Endothelial cell (in vitro differentiated cells): ENCODE measurements around the gene RGS16. TPM values are rescaled to one million over a fixed set of nuclear protein-coding genes. Genes with fewer than 3 reads are reported as not detected.

Experiments
- DNase-seq: peaks from one replicate; pipeline ENCODE4 v3.0.0; 2021; ENCODE audit warnings: low spot score
- H3K27ac Mint-ChIP-seq: one replicate; pipeline ENCODE4 v1.8.0; 2021; ENCODE audit warnings: mixed read lengths, inconsistent platforms; ENCODE audit not compliant: unreplicated experiment
- H3K27me3 Mint-ChIP-seq: one replicate; pipeline ENCODE4 v1.8.0; 2021; ENCODE audit warnings: mild to moderate bottlenecking, moderate library complexity, mixed read lengths, inconsistent platforms; ENCODE audit not compliant: unreplicated experiment
- H3K36me3 Mint-ChIP-seq: one replicate; pipeline ENCODE4 v1.8.0; 2021; ENCODE audit warnings: mild to moderate bottlenecking, low read depth, mixed read lengths, inconsistent platforms; ENCODE audit not compliant: unreplicated experiment
- H3K4me1 Mint-ChIP-seq: one replicate; pipeline ENCODE4 v1.8.0; 2021; ENCODE audit warnings: mild to moderate bottlenecking, mixed read lengths, inconsistent platforms; ENCODE audit not compliant: unreplicated experiment
- H3K4me3 Mint-ChIP-seq: one replicate; pipeline ENCODE4 v1.8.0; 2021; ENCODE audit warnings: mild to moderate bottlenecking, mixed read lengths, inconsistent platforms; ENCODE audit not compliant: unreplicated experiment
- H3K9me3 Mint-ChIP-seq: one replicate; pipeline ENCODE4 v1.8.0; 2021; ENCODE audit warnings: mixed read lengths, inconsistent platforms; ENCODE audit not compliant: unreplicated experiment
- CTCF ChIP-seq: fragments of 200-600 bp; sonication (generic); IDR thresholded peaks from one replicate; pipeline ENCODE4 v1.5.0; 2021; ENCODE audit warnings: antibody characterized with exemption; ENCODE audit not compliant: unreplicated experiment
- total RNA-seq: library from RNA; stranded (reverse); fragmentation: NEBNext Ultra II Directional; extraction: Animal tissue kit (Norgen Biotek cat#: 25700); gene quantifications from one replicate; pipeline ENCODE4 v1.2.1, GENCODE V29; 2021; ENCODE audit not compliant: unreplicated experiment

RGS16 gene
- total RNA-seq, 1 donor from 2014 or later = 11.8 TPM

- Mint-ChIP-seq H3K36me3 (peaks cover 4% of the 10 kb centered on the region), H3K27ac (no peak overlapping the region), H3K9me3 (no peaks in the 10 kb centered on the region), H3K4me1 (peaks cover 41% of the 10 kb centered on the region), H3K4me3 (peak overlapping the region; percentile 84), H3K27me3 (peaks cover 16% of the 10 kb centered on the region)
- DNase-seq = no peak
- TF ChIP-seq CTCF = no peak
Observed at GRCh38 chr1:182603646-182604174, 479 bp downstream of the RGS16 start.

GRCh38 chr1:182602935-182603645 is 1.1 kb downstream of the RGS16 start:
- Mint-ChIP-seq H3K9me3 (no peaks in the 10 kb centered on the region), H3K36me3 (peaks cover 4% of the 10 kb centered on the region), H3K27me3 (peaks cover 17% of the 10 kb centered on the region), H3K4me1 (peaks cover 41% of the 10 kb centered on the region), H3K4me3 (peak overlapping the region; percentile 61), H3K27ac (no peak overlapping the region)
- TF ChIP-seq CTCF = no peak
- DNase-seq = no peak

- H3K36me3 Mint-ChIP-seq = peaks cover 4% of the 10 kb centered on the region
- TF ChIP-seq CTCF = no peak
- H3K4me1 Mint-ChIP-seq = peaks cover 36% of the 10 kb centered on the region
- no peak overlapping the region for H3K27ac Mint-ChIP-seq
- no peak overlapping the region for H3K4me3 Mint-ChIP-seq
- H3K27me3 Mint-ChIP-seq = peaks cover 17% of the 10 kb centered on the region
- DNase-seq = no peak
- H3K9me3 Mint-ChIP-seq = no peaks in the 10 kb centered on the region
Observed at GRCh38 chr1:182601913-182602312, 2.3 kb downstream of the RGS16 start.

GRCh38 chr1:182601416-182601786 is 2.8 kb downstream of the RGS16 start:
- H3K36me3 Mint-ChIP-seq = peaks cover 4% of the 10 kb centered on the region
- H3K4me1 Mint-ChIP-seq = peaks cover 31% of the 10 kb centered on the region
- peak; percentile 75 for DNase-seq
- no peak overlapping the region for H3K4me3 Mint-ChIP-seq
- no peaks in the 10 kb centered on the region for H3K9me3 Mint-ChIP-seq
- peak; percentile 99 for TF ChIP-seq CTCF
- H3K27me3 Mint-ChIP-seq = peaks cover 18% of the 10 kb centered on the region
- H3K27ac Mint-ChIP-seq = no peak overlapping the region

- Mint-ChIP-seq H3K9me3 (no peaks in the 10 kb centered on the region), H3K4me3 (no peak overlapping the region), H3K36me3 (peaks cover 4% of the 10 kb centered on the region), H3K27ac (no peak overlapping the region), H3K27me3 (peaks cover 18% of the 10 kb centered on the region), H3K4me1 (peaks cover 26% of the 10 kb centered on the region)
- TF ChIP-seq CTCF = no peak
- no peak for DNase-seq
Observed at GRCh38 chr1:182600745-182601415, 3.3 kb downstream of the RGS16 start.
